Right lobe of liver (tissue), 4 donors: Measurements from ENCODE around the gene CCSER1.

Source experiments
- CTCF ChIP-seq, 4 donors: fragments of 200-600 bp in 3 of 4; fragments of 450-650 bp in 1 of 4; IDR thresholded peaks; one replicate each; pipeline versions ENCODE4 v1.5.1 to v1.8.0; 2016 to 2022; ENCODE audit warnings: antibody characterized with exemption in 4 of 4, mild to moderate bottlenecking in 2 of 4
- POLR2A ChIP-seq: fragments of 450-650 bp; IDR thresholded peaks from one replicate; pipeline ENCODE4 v1.6.1; 2017; ENCODE audit warnings: antibody characterized with exemption, mild to moderate bottlenecking
- donor health status: DM: no; HTN: no; CAD: no.
- donor health status: DM: no; HTN: no; CAD: no.
- donor health status: DM: no; HTN: yes; CAD: no.

- TF ChIP-seq CTCF (IDR thresholded peaks at IDR 0.05) (no peak), POLR2A (no peak)
These were observed 42.3 kb upstream of the CCSER1 start for GRCh38 chr4:90084967-90085295.
